GM12892 (cell line): ENCODE results near the gene SLC35A2.

Source experiments
- DNase-seq: peaks from one replicate; pipeline ENCODE4 v3.0.0; 2011; ENCODE audit not compliant: insufficient read length
- FAIRE-seq: peaks from 2 replicates; lab custom pipeline; 2011; peaks lifted over from hg19 to GRCh38; lab: Jason Lieb, UNC
- POLR2A ChIP-seq: IDR thresholded peaks from 2 replicates; pipeline ENCODE4 v1.6.1; 2011; ENCODE audit warnings: low read depth, low read length, control low read depth
- POLR2AphosphoS5 ChIP-seq: IDR thresholded peaks from 2 replicates; pipeline ENCODE4 v1.6.1; 2011; ENCODE audit warnings: low read depth, low read length, control low read depth
- TAF1 ChIP-seq: IDR thresholded peaks from 2 replicates; pipeline ENCODE4 v1.6.1; 2011; ENCODE audit warnings: low read depth, mild to moderate bottlenecking, control low read depth, low read length, borderline replicate concordance

The SLC35A2 gene

GRCh38 chrX:48939524-48940228, 28.2 kb upstream of the SLC35A2 start:
- TF ChIP-seq POLR2A (no peak), TAF1 (no peak), POLR2AphosphoS5 (no peak)
- DNase-seq (no peak), FAIRE-seq (peak; percentile 86)

- DNase-seq (no peak), FAIRE-seq (peak; percentile 92)
- TF ChIP-seq POLR2AphosphoS5: peak; percentile 39; the same call in 1 of the 2 replicates
- no peak for TF ChIP-seq TAF1
Observed at GRCh38 chrX:48938721-48939425, 27.4 kb upstream of the SLC35A2 start.

GRCh38 chrX:48937054-48937907, 25.8 kb upstream of the SLC35A2 start:
- DNase-seq (peak; percentile 49), FAIRE-seq (peak; percentile 98)
- TF ChIP-seq POLR2A (no peak), POLR2AphosphoS5 (peak; percentile 31; the same call in 1 of the 2 replicates), TAF1 (no peak)

GRCh38 chrX:48936429-48937053, 25.1 kb upstream of the SLC35A2 start:
- FAIRE-seq (no peak), DNase-seq (no peak)
- no peak for TF ChIP-seq TAF1
- TF ChIP-seq POLR2A: no peak
- TF ChIP-seq POLR2AphosphoS5: no peak

GRCh38 chrX:48935301-48935670, 23.8 kb upstream of the SLC35A2 start:
- TF ChIP-seq POLR2A: no peak
- no peak for TF ChIP-seq POLR2AphosphoS5
- no peak for TF ChIP-seq TAF1
- FAIRE-seq (no peak), DNase-seq (no peak)

- TF ChIP-seq POLR2AphosphoS5 (no peak), TAF1 (no peak), POLR2A (no peak)
- no peak for DNase-seq
- FAIRE-seq: peak; percentile 42
Observed at GRCh38 chrX:48934581-48935300, 23.3 kb upstream of the SLC35A2 start.

- TF ChIP-seq TAF1 (no peak), POLR2AphosphoS5 (no peak), POLR2A (no peak)
- DNase-seq (no peak), FAIRE-seq (peak; percentile 82)
Observed at GRCh38 chrX:48933757-48934156, 22.3 kb upstream of the SLC35A2 start.

GRCh38 chrX:48927736-48928382, 16.4 kb upstream of the SLC35A2 start:
- FAIRE-seq: no peak
- no peak for DNase-seq
- TF ChIP-seq TAF1 (no peak), POLR2A (no peak), POLR2AphosphoS5 (no peak)

GRCh38 chrX:48927123-48927522, 15.7 kb upstream of the SLC35A2 start:
- FAIRE-seq (no peak), DNase-seq (no peak)
- TF ChIP-seq POLR2AphosphoS5: no peak
- no peak for TF ChIP-seq TAF1

GRCh38 chrX:48924270-48924669, 12.8 kb upstream of the SLC35A2 start:
- no peak for FAIRE-seq
- TF ChIP-seq POLR2AphosphoS5 (no peak), TAF1 (no peak), POLR2A (no peak)
- DNase-seq: no peak
